Activated gamma-delta T cell (primary cell): ENCODE results near the gene NECAB3.
"Not testable (repeated sequence)": the region's sequence is repeated elsewhere in the genome, so short reads cannot be mapped to it uniquely, and the experiment has no call there.

Experiments used
- DNase-seq: peaks from one replicate; lab custom pipeline; 2025; lab: John Stamatoyannopoulos, UW

The NECAB3 gene

GRCh38 chr20:33650111-33650752, 24.0 kb downstream of the NECAB3 start:
- no peak for DNase-seq

- DNase-seq = no peak
These were observed 25.0 kb downstream of the NECAB3 start for GRCh38 chr20:33649201-33649681.

DNA sequence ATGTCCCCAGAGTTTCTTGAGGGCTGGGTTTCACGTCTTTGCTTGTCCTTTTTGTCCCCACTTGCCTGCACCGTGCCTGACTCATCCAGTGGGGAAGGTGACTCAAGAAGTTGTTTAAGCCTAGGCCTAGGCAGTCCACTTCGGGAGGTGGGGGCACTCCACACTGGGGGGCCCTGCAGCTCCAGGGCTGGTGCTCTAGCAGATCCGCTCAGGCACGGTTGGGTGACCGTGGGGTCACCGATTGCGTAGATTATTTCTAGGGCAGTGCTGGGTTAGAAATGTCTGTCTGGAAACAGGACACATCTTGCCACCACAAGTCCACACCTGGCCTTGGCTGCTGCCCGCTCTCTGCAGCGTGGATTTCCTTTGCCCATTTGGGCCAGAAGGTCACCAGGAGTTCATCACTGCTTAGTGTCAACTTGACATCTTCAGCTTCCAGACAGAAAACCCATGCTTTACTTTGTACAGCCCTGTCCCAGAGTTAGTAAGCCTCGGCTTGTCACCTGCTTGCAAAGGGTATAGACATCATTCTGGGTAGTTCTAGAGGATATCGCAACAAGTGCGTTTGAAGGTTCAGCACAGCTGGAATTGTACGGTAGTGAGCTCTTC, 25.7 kb downstream of the NECAB3 start:
- DNase-seq = no peak

GRCh38 chr20:33647603-33648395, 26.4 kb downstream of the NECAB3 start:
- DNase-seq = no peak

DNA sequence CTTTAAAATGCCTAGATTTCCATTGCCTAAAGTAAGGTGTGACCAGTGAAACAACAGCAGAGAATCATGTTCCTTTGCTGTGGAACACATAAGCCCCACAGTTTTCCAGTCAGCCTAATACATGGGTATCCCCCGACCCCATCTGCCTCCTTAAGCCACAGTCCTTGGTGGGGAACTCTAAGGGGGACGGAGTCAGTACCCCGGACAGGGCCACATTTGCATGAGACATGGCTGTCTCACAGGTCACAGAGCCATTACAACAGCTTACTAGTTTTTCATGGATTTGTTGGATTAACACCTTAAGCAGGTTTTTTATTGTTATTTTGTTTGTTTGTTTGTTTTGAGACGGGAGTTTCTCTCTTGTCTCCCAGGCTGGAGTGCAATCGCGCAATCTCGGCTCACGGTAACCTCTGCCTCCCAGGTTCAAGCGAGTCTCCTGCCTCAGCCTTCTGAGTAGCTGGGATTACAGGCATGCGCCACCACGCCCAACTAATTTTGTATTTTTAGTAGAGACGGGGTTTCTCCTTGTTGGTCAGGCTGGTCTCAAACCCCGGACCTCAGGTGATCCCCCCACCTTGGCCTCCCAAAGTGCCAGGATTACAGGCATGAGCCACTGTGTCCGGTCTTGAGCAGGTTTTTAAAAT, 27.1 kb downstream of the NECAB3 start:
- not testable (repeated sequence) for DNase-seq

DNA sequence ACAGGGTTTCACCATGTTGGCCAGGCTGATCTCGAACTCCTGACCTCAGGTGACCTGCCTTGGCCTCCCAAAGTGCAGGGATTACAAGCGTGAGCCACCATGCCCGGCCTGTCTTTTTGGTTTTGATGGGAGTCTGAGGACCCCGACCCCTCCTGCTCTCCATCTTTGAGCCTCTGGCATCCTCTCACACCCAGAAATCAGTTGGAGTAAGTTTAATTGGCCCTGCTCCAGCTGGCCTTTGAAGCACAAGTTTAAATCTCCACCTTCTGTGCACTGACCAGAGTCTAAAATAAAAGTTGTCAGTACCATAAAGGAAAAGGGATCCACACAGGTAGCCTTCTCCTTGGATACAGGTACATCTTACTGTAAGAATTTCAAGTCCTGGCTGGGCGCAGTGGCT, 28.0 kb downstream of the NECAB3 start:
- no peak for DNase-seq

- no peak for DNase-seq
These were observed 28.8 kb downstream of the NECAB3 start for GRCh38 chr20:33645396-33645795.

DNA sequence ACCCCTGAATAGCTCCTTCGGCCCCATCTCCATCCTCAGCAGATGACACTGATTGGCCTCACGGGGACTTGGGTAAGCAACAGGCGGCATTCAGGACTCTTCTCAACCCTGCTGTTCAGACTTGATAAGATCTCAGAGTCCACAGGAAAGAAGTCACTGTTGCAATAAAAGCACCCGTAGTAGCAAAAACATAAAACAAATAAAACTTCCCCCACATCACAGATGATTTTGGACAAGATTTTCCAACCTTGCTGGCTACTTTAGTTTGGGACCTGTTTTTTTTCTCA, 29.2 kb downstream of the NECAB3 start:
- DNase-seq = no peak

DNA sequence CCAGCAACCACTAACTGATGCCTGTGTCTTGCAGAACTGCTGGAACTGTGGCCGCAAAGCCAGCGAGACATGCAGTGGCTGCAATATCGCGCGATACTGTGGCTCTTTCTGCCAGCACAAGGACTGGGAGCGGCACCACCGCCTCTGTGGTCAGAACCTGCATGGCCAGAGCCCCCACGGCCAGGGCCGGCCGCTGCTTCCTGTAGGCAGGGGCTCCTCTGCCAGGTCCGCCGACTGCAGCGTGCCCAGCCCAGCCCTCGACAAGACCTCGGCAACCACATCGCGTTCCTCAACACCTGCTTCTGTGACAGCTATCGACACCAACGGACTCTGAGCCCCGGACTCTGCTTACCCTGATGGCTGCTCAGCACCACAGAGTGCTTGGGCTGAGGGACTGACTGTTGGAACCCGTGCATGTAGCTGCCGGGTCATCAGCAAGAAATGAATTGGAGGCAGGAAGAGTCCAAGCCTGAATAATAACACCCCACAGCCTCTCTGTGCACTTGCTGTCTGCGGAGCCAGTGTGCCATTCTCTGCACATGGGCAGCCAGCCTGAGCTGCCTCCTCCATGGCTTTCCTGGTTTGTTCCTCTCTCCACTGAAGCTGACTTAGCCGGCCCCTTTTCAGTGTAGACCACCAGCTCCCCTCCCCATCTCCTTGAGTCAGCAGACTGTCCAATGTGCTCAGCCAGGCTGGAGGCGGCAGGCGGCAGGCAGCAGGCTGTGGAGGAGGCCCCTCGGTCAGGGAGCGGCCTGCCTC, 29.7 kb downstream of the NECAB3 start:
- no peak for DNase-seq

DNA sequence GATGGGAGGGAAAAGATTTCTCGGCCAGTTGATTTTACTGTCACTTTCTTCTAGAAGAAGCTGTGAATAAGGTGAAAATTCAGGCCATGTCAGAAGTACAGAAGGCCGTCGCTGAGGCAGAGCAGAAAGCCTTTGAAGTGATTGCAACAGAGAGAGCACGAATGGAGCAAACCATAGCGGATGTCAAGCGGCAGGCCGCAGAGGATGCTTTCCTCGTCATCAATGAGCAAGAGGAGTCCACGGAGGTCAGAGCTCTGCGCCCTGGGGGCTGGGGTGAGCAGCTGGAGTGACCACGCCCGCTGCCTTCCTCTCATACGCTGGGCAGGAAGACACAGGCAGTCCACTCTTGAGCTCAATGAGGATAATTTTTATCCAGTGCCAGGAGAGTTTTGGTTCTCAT, 33.9 kb downstream of the NECAB3 start:
- no peak for DNase-seq

GRCh38 chr20:33636776-33637175, 37.5 kb downstream of the NECAB3 start:
- DNase-seq = no peak

GRCh38 chr20:33635341-33635740, 38.9 kb downstream of the NECAB3 start:
- DNase-seq = no peak

- not testable (repeated sequence) for DNase-seq
These were observed 42.3 kb downstream of the NECAB3 start for GRCh38 chr20:33631910-33632309.

DNA sequence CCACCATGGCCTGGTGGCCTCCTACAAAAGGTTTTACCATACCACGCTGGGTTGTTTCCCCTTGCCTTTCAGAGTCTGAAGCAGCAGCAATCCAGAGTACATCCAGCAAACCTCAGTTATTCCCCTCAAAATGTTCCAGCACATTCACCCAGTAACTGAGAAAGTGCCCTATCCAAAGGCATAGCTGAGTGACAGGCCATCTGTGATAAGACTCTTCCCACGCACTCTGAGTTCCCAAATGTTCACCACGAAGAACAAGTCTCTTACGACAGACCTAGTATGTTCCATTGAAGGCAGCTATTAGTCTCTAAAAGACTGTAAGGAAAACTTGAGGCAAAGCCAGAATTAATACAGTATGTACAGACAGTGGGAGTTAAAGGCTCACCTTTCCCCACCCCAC, 43.7 kb downstream of the NECAB3 start:
- no peak for DNase-seq

DNA sequence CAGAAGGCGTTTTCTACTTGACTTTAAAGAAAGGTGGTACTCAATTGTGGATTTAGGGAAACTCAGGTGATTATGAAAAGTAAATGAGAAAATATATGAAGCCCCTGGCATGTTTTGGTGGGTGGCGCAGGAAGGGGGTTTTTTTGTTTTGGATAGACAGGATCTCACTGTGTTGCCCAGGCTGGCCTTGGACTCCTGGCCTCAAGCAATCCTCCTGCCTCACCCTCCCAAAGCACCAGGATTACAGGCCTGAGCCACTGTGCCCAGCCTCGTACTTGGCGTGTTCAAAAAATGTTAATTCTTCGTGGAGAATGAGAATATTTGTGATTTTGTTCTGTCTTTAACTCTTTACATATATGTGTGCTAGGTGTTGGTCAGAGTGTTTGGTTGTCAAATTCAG, 44.2 kb downstream of the NECAB3 start:
- DNase-seq = no peak

DNA sequence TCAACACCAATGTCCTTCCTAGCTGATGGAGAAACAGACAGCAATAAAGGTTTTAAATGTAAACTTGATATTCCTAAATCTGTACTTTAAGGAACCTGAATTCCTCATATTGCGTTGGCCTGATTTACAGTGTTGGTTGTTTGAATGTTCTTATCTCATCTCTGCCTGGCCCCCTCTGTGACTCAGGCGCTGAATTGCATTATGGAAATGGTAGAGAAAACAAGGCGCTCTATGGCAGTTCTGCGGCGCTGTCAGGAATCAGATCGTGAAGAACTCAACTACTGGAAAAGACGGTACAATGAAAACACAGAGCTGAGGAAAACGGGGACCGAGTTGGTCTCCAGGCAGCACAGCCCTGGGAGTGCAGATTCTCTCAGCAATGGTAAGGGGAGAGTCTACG, 44.7 kb downstream of the NECAB3 start:
- no peak for DNase-seq

DNA sequence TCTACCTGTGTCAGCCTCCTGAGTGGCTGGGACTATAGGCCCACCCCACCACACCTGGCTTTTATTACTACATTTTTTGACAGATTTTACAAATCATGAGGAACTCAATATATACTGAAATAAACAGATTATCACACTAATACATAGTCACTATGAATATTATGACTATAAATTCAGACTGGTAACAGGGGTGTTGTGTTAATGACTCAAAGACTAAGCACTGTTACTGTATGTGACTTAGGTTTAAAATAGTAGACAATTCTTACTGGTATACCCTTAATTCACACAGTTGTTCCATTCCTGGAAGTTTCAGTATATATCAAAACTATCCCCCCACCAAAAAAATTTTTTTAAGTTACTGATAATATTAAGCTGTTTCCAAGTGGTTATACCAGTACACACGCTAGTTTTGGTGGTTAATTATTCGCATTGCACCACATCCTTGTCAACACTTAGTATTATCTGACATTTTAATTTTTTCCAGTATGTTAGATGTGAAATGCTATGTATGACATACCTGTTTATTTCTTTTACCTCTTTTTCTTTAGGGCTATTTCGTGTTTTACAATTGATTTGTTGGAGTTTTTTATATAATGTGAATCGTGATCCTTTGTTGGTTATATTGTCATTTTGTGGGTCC, 46.5 kb downstream of the NECAB3 start:
- DNase-seq = no peak

DNA sequence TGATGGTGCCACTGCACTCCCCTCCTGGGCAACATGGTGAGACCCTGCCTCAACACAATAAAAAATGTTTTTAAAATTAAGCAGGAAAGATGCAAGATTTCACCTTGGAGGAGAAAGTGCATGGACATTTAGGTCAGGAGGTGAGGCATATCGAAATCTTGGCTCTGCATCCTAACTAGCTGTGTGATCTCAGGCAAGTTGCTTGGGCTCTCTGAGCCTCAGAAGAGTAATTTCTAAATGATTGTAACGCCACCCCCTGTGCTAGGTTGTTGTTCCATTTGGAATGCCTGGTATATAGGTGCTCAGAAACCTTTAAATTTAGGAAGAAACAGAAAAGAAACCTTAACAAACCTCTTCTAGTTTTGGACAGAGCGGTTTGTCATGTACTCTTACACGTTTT, 48.0 kb downstream of the NECAB3 start:
- DNase-seq = no peak

DNA sequence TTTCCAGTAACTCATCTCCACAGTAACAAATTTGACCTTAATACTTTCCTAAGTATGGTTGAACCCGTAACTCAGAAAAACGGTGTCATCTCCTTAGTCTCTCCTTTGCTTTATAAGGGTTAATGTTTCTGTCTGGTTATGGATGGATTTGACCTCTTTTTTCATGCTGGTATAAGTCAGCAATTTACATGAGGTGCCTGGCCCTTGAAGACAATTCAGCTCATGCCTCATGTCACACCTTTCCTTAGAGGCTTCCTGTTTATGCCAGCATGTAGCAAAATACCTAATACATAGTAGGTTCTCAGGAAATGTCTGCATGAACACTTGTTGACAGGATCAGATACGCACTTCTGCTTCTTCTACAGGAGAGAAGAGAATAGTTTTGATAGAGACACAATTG, 49.8 kb downstream of the NECAB3 start:
- DNase-seq = no peak

- no peak for DNase-seq
These were observed 51.4 kb downstream of the NECAB3 start for GRCh38 chr20:33622705-33623365.
